Natural killer cell (primary cell): Measurements from ENCODE around the gene ZSCAN2. TPM values are rescaled to one million over a fixed set of nuclear protein-coding genes. Genes with fewer than 3 reads are reported as not detected.

Experiments used
- ATAC-seq, 3 donors: fragments of 150-1000 bp in 2 of 3; fragments of 200-7000 bp in 1 of 3; cut with Tn5 transposase; 1 replicate in 1 of 3; 2 replicates in 2 of 3; pipeline ENCODE4 v1.10.0; 2021; ENCODE audit warnings: mild to moderate bottlenecking in 2 of 3, moderate library complexity in 2 of 3
- DNase-seq, 2 donors: peaks; one replicate each; pipeline versions ENCODE4 v3.0.0 to v3.0.0-alpha.2; 2013 to 2021; ENCODE audit warnings: mixed read lengths in 1 of 2
- H3K27ac ChIP-seq: one replicate; pipeline ENCODE4 v1.5.1; 2013; ENCODE audit warnings: mild to moderate bottlenecking, low read length
- H3K27me3 ChIP-seq: one replicate; pipeline ENCODE4 v1.6.1; 2013; ENCODE audit warnings: low read length; ENCODE audit not compliant: control insufficient read depth, insufficient read depth
- H3K36me3 ChIP-seq: one replicate; pipeline ENCODE4 v1.6.1; 2013; ENCODE audit warnings: low read length; ENCODE audit not compliant: control insufficient read depth, insufficient read depth
- H3K4me1 ChIP-seq: one replicate; pipeline ENCODE4 v1.6.1; 2013; ENCODE audit warnings: low read length; ENCODE audit not compliant: control insufficient read depth, insufficient read depth
- H3K4me3 ChIP-seq: one replicate; pipeline ENCODE4 v1.5.1; 2013; ENCODE audit warnings: low read length
- H3K9me3 ChIP-seq: one replicate; pipeline ENCODE4 v1.6.1; 2013; ENCODE audit warnings: low read length; ENCODE audit not compliant: control insufficient read depth, insufficient read depth
- H3K27ac Mint-ChIP-seq, 2 donors: one replicate each; pipeline ENCODE4 v1.8.0; 2022; ENCODE audit warnings: mild to moderate bottlenecking in 2 of 2, mixed read lengths in 2 of 2, moderate library complexity in 1 of 2
- H3K27me3 Mint-ChIP-seq, 2 donors: one replicate each; pipeline ENCODE4 v1.8.0; 2022; ENCODE audit warnings: low read depth in 2 of 2, mixed read lengths in 2 of 2
- H3K36me3 Mint-ChIP-seq: one replicate; pipeline ENCODE4 v1.8.0; 2022; ENCODE audit warnings: mixed read lengths
- H3K4me1 Mint-ChIP-seq, 2 donors: one replicate each; pipeline ENCODE4 v1.8.0; 2022; ENCODE audit warnings: mixed read lengths in 2 of 2
- H3K4me3 Mint-ChIP-seq: one replicate; pipeline ENCODE4 v1.8.0; 2022; ENCODE audit warnings: mild to moderate bottlenecking, moderate library complexity, mixed read lengths
- H3K9me3 Mint-ChIP-seq, 2 donors: one replicate each; pipeline ENCODE4 v1.8.0; 2022; ENCODE audit warnings: mixed read lengths in 2 of 2
- WGBS: methylation state at CpG from one replicate; pipeline ENCODE4 v1.1.7; 2013; ENCODE audit warnings: missing lambda C conversion rate; ENCODE audit not compliant: insufficient coverage; 5-methylcytosine and 5-hydroxymethylcytosine counted together
- intact Hi-C: fragments of 100-400 bp; cut with micrococcal nuclease; formaldehyde crosslinking; loops from one replicate; pipeline ENCODE4 v1.14.2; 2022
- total RNA-seq, 4 donors: library from RNA; stranded (reverse); fragments of 120-200 nt in 1 of 4; gene quantifications; one replicate each; pipeline versions ENCODE4 v1.2.3 to v1.2.4, GENCODE V29; 2013 to 2022
- TF ChIP-seq, protein P1 (sequence below): fragments of 200-600 bp; IDR thresholded peaks from one replicate; pipeline ENCODE4 v1.8.0; 2022; ENCODE audit warnings: antibody characterized with exemption

ZSCAN2 gene
- total RNA-seq, 3 donors from 2014 or later (not counting 1 experiment from before 2014, with no cell fraction given) = 5.0 to 8.3 (median 5.5) TPM

DNA sequence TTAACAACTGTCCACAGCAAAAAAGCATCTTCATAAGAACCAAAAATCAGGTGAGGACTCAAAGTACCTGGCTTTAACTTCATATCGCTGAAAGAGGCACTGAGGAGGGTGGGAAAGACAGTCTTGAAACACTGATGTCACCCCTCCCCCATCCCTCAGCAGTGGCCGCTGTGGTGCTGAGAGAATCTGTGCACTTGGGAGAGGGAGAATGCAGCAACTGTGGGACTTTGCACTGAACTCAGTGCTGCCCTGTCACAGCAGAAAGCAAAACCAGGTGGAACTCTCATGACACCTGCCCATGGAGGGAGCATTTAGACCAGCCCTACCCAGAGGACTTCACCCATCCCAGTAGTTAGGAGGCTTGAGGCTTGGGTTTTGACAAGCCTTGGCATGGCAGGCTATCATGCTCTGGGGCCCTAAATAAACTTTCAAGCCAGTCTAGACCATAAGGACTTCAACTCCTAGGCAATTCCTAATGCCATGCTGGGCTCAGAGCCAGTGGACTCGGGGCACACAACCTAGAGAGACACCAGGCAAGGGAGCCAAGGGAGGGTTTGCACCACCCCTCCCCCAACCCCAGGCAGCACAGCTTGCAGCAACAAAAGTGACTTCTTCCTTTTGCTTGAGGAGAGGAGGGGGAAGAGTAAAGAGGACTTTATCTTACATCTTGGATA lies 6.1 kb upstream of the ZSCAN2 start:
- no peak for ATAC-seq
- no peak overlapping the region for H3K27ac ChIP-seq
- intact Hi-C loops = loop anchor here (5.0 kb wide), 1 partner anchor 153 kb away; the partner anchor contains the start of gene ZNF592

DNA sequence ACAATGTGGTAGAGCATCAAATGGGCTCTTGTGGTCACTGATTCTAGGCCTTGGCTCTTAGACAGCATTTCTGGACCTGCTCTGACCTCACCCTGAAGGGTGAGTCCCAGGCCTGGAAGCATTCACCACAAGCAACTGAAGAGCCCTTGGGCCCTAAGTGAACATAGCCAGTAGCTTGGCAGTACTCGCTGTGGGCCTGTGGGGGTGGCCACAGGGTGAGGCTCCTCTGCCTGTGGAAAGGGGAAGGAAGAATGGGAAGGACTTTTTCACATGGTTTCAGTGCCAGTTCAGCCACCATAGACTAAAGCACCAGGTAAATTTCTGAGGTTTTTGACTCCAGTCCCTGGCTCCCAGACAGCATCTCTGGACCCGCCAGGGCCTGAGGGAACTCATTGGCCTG lies 5.1 kb upstream of the ZSCAN2 start:
- no peak overlapping the region for H3K4me3 ChIP-seq
- TF ChIP-seq, protein P1, sequence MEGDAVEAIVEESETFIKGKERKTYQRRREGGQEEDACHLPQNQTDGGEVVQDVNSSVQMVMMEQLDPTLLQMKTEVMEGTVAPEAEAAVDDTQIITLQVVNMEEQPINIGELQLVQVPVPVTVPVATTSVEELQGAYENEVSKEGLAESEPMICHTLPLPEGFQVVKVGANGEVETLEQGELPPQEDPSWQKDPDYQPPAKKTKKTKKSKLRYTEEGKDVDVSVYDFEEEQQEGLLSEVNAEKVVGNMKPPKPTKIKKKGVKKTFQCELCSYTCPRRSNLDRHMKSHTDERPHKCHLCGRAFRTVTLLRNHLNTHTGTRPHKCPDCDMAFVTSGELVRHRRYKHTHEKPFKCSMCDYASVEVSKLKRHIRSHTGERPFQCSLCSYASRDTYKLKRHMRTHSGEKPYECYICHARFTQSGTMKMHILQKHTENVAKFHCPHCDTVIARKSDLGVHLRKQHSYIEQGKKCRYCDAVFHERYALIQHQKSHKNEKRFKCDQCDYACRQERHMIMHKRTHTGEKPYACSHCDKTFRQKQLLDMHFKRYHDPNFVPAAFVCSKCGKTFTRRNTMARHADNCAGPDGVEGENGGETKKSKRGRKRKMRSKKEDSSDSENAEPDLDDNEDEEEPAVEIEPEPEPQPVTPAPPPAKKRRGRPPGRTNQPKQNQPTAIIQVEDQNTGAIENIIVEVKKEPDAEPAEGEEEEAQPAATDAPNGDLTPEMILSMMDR = no peak
- ATAC-seq (no peak), DNase-seq (no peak)
- H3K9me3 ChIP-seq = no peaks in the 10 kb centered on the region
- no peak overlapping the region for H3K4me3 Mint-ChIP-seq
- 90% methylated on average over 2 of the region's 2 CpGs for WGBS
- no peak overlapping the region for H3K27ac ChIP-seq
- intact Hi-C loops = loop anchor here (5.0 kb wide), 1 partner anchor 152 kb away; the partner anchor contains the start of gene ZNF592
- no peaks in the 10 kb centered on the region for H3K36me3 Mint-ChIP-seq
- peaks cover 24 to 35% of the 10 kb centered on the region in 2 donors for H3K4me1 Mint-ChIP-seq
- H3K27me3 ChIP-seq = no peaks in the 10 kb centered on the region
- H3K4me1 ChIP-seq = peaks cover 27% of the 10 kb centered on the region
- H3K36me3 ChIP-seq = no peaks in the 10 kb centered on the region
- H3K27me3 Mint-ChIP-seq = peaks cover 0 to 3% of the 10 kb centered on the region in 2 donors
- H3K9me3 Mint-ChIP-seq = no peaks in the 10 kb centered on the region
- H3K27ac Mint-ChIP-seq = no peak overlapping the region

More for the DNA sequence above, 6.1 kb upstream of the ZSCAN2 start:
- peaks cover 17 to 25% of the 10 kb centered on the region in 2 donors for H3K4me1 Mint-ChIP-seq
- H3K9me3 ChIP-seq = no peaks in the 10 kb centered on the region
- H3K27ac Mint-ChIP-seq = no peak overlapping the region
- WGBS = 90% methylated on average over 2 of the region's 3 CpGs
- no peaks in the 10 kb centered on the region for H3K36me3 ChIP-seq
- peaks cover 21% of the 10 kb centered on the region for H3K4me1 ChIP-seq
- no peak overlapping the region for H3K4me3 ChIP-seq
- H3K9me3 Mint-ChIP-seq = no peaks in the 10 kb centered on the region
- no peak for DNase-seq
- no peaks in the 10 kb centered on the region for H3K27me3 ChIP-seq
- peaks cover 0 to 3% of the 10 kb centered on the region in 2 donors for H3K27me3 Mint-ChIP-seq
- no peak overlapping the region for H3K4me3 Mint-ChIP-seq
- TF ChIP-seq, protein P1 = no peak
- H3K36me3 Mint-ChIP-seq = no peaks in the 10 kb centered on the region

DNA sequence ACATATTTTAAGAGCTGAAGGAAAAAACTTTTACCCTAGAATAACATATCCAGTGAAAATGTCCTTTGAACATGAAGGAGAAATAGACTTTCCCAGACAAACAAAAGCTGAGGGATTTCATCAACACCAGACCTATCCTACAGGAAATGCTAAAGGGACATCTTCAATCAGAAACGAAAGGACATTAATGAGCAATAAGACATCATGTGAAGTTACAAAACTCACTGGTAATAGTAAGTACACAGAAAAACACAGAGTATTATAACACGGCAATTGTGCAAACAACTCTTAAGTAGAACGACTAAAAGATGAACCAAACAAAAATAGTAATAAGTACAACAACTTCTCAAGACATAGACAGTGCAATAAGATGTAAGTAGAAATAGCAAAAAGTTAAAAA lies 3.5 kb upstream of the ZSCAN2 start:
- H3K4me1 Mint-ChIP-seq = peaks cover 28 to 41% of the 10 kb centered on the region in 2 donors

More for the DNA sequence above, 3.5 kb upstream of the ZSCAN2 start:
- H3K9me3 ChIP-seq = no peaks in the 10 kb centered on the region
- ATAC-seq = no peak
- Mint-ChIP-seq H3K27me3 (peaks cover 0 to 3% of the 10 kb centered on the region in 2 donors), H3K36me3 (no peaks in the 10 kb centered on the region), H3K27ac (peak overlapping the region; percentile 78 to 80), H3K9me3 (no peaks in the 10 kb centered on the region), H3K4me3 (peak overlapping the region; percentile 56)
- no peaks in the 10 kb centered on the region for H3K36me3 ChIP-seq
- peaks cover 33% of the 10 kb centered on the region for H3K4me1 ChIP-seq
- H3K27ac ChIP-seq = no peak overlapping the region
- TF ChIP-seq, protein P1 = no peak
- H3K4me3 ChIP-seq = no peak overlapping the region
- DNase-seq = no peak
- no peaks in the 10 kb centered on the region for H3K27me3 ChIP-seq
- intact Hi-C loops = loop anchor here (5.0 kb wide), 1 partner anchor 150 kb away; the partner anchor contains the start of gene ZNF592
- 82% methylated on average over 1 of the region's 3 CpGs for WGBS
